AG10803 (cell line): ENCODE data around the gene OPRM1.

Experiments
- DNase-seq: peaks from one replicate; pipeline ENCODE4 v3.0.0; 2010; ENCODE audit warnings: low read depth
- H3K4me3 ChIP-seq: 2 replicates; pipeline ENCODE4 v1.5.1; 2011; ENCODE audit warnings: mild to moderate bottlenecking, low read length, control low read depth
- TF ChIP-seq, protein P1 (sequence below): conservative IDR thresholded peaks from 2 replicates; pipeline ENCODE4 v1.5.1; 2011; ENCODE audit warnings: mild to moderate bottlenecking, low read length, control low read depth, inconsistent platforms

Gene OPRM1

DNA sequence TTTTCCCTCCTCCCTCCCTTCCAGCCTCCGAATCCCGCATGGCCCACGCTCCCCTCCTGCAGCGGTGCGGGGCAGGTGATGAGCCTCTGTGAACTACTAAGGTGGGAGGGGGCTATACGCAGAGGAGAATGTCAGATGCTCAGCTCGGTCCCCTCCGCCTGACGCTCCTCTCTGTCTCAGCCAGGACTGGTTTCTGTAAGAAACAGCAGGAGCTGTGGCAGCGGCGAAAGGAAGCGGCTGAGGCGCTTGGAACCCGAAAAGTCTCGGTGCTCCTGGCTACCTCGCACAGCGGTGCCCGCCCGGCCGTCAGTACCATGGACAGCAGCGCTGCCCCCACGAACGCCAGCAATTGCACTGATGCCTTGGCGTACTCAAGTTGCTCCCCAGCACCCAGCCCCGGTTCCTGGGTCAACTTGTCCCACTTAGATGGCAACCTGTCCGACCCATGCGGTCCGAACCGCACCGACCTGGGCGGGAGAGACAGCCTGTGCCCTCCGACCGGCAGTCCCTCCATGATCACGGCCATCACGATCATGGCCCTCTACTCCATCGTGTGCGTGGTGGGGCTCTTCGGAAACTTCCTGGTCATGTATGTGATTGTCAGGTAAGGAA is at the start of gene OPRM1:
TSS of gene OPRM1 (plus strand) at position 10 of the 612 bp plus-strand sequence. CDS start at position 315, 305 bp downstream.
- TF ChIP-seq, protein P1, sequence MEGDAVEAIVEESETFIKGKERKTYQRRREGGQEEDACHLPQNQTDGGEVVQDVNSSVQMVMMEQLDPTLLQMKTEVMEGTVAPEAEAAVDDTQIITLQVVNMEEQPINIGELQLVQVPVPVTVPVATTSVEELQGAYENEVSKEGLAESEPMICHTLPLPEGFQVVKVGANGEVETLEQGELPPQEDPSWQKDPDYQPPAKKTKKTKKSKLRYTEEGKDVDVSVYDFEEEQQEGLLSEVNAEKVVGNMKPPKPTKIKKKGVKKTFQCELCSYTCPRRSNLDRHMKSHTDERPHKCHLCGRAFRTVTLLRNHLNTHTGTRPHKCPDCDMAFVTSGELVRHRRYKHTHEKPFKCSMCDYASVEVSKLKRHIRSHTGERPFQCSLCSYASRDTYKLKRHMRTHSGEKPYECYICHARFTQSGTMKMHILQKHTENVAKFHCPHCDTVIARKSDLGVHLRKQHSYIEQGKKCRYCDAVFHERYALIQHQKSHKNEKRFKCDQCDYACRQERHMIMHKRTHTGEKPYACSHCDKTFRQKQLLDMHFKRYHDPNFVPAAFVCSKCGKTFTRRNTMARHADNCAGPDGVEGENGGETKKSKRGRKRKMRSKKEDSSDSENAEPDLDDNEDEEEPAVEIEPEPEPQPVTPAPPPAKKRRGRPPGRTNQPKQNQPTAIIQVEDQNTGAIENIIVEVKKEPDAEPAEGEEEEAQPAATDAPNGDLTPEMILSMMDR, result no peak
- no peak within 1 kb of the TSS for H3K4me3 ChIP-seq
- no peak for DNase-seq

- TF ChIP-seq, protein P1, result no peak
- DNase-seq, result no peak
- H3K4me3 ChIP-seq, result no peak overlapping the region
These were observed 49.1 kb upstream of the OPRM1 start for GRCh38 chr6:153989989-153990388.

GRCh38 chr6:153994004-153994403 is 45.0 kb upstream of the OPRM1 start:
- TF ChIP-seq, protein P1, result no peak
- no peak overlapping the region for H3K4me3 ChIP-seq
- no peak for DNase-seq

DNA sequence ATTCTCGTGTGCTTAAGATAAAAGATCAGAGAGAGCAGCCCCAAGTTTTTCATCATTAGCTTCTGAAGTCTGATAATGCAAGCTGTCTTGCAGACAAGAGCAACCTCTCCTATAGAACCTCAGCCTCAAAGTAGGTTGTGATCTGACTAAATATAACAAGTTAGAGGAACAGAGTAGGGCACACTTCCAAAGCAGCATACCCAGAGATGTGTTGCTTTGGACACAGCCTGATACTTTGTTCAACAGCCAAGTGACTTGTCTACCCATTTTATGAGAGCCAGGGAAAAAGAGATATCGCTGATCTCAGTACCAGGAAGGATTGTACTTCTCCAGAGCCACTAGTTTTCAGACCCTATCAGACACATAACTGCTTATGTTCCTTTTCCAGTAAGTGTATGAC is 44.2 kb upstream of the OPRM1 start:
- TF ChIP-seq, protein P1, result no peak
- H3K4me3 ChIP-seq, result no peak overlapping the region
- no peak for DNase-seq

DNA sequence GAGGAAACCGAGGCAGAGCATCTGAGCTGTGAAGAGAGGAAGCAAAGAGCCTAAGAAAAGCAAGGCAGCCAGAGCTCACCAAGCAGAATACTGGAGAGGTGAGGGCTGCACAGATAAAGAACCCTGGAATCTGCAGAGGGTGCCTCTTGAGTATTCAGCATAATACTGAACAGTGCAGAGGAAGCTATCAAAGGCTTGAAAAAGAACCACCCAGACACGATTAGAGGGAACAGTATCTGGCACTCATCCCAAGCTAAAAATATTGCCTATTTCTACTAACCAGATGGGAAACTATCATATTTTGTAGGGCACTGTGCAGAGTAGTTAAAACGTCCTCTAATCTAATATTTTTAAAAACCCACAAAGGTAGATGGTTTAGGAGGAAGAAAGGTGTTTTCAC is 41.8 kb upstream of the OPRM1 start:
- no peak overlapping the region for H3K4me3 ChIP-seq
- TF ChIP-seq, protein P1, result no peak
- DNase-seq, result no peak

GRCh38 chr6:154001494-154002285 is 37.4 kb upstream of the OPRM1 start:
- no peak for DNase-seq
- no peak overlapping the region for H3K4me3 ChIP-seq
- TF ChIP-seq, protein P1, result no peak

- no peak for DNase-seq
- TF ChIP-seq, protein P1, result no peak
- no peak overlapping the region for H3K4me3 ChIP-seq
These were observed 36.1 kb upstream of the OPRM1 start for GRCh38 chr6:154002894-154003293.
